HS-5 (cell line): Measurements from ENCODE around the gene LRRC73.
"Not testable (repeated sequence)": the region's sequence is repeated elsewhere in the genome, so short reads cannot be mapped to it uniquely, and the experiment has no call there.

Experiments used
- DNase-seq: peaks from one replicate; pipeline ENCODE4 v3.0.0-alpha.2; 2012; ENCODE audit warnings: low read depth

LRRC73 gene

GRCh38 chr6:43492673-43493072 lies 17.5 kb downstream of the LRRC73 start:
- DNase-seq: no peak

DNA sequence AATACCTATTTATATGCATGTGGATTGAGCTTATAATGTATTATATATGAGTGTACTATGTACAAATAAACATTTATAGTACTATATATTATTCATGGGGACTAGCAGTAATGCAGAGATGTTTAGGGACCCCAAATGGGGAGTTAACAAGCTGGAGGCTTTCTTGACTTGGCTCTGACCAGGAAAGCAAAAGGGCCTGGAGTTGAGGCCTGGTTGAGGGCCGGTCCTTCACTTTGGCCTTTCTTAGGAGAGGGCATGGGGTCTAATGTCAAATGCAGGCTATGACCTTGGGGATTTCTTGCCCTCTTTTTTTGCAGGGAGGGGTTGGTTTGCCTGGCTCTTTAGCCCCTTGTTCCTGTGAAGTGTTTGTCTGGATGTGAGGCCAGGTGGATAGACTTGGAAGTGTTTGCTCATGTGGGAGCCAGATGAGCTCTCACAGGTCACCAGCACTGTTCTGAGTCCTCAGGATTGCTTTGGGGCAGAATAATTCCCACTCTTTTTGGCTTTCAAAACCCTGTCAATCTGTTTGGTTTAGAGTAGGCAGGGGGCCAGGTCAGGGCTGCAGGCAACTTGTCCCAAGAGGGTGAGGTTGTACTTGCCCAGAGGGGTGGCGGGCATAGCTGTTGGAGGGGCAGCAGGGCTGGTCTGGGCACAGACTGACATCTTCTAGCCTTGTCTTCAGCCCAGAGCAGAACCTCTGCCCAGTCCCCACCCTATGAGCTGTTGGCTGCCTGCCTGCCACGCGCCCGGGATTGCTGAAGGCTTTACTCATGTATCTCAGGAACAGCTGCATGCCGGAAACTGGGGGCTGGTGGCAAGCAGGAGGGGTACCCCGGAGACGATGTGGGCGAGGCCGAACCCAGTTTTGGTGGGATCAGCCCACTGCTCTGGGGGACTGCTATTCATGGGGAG lies 18.1 kb downstream of the LRRC73 start:
- DNase-seq: peak; percentile 58

DNA sequence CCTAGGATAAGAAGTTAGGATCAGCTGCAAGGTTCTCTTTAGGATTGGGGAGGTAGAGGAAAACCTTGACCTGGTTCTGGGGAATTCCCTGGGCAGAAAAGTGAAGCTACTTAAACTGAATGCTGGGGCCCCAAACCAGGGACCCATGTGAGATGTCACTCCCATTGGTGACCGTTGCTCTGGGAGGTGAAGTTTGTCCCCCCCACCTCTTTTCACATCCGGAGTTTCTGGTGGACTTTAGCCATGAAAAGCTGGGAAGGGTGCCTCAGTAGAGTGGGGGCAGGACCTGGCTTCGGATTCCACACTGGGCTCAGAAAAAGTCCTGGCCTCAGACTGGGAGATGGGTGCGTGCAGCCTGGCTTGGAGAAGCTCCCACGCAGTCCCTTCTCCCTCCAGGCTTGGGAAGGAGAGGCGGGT lies 19.6 kb downstream of the LRRC73 start:
- no peak for DNase-seq

- DNase-seq: no peak
Measured at GRCh38 chr6:43489277-43490072, 20.7 kb downstream of the LRRC73 start.

DNA sequence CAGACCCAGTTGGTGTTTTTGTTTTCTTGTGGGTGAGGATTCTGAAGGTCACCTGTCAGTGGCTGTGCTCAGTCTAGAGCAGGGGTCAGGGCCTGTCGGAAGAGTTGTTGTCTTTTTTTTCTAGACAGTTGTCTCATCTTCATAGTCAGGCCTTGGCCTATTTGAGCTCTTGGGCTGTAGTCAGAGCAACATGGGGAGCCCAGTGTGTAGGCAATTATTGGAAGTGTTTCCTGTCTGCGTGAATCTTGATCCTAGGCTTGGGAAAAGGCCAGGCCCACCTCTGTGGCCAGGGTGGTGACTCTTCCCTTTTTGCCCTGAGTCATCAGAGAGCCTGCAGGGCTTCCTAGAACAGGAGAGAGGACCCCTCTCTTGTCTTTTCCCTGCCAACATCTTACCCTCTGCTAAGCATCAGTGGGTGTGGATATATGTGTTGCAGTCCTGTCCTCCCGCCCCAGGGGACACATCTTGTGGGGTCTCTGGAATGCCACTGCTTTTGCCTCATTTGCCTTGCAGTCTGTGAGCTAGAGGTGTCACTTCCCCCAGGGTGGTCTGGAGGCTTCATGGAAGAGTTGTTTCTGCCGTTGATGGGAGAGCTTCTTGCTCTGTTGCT lies 21.4 kb downstream of the LRRC73 start:
- DNase-seq: no peak

GRCh38 chr6:43481591-43482236 lies 28.4 kb downstream of the LRRC73 start:
- no peak for DNase-seq

DNA sequence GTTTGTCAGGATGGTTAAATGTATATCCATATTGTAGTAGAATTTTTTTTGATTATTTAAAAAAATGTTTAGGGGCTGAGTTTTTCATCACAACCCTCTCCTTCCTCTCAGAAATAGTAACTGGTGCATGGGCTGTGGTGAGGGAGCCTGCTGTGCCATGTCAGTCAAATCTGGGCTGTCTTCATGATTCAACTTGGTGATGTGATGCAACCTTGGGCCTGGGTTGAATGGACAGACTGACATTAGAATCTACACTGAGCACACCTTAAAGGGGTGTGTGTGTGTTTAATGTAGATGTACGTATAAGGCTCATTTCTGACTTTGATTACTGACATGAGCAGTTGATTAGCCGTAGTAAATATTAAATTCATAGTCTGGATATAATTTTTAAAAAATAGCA lies 29.1 kb downstream of the LRRC73 start:
- no peak for DNase-seq

DNA sequence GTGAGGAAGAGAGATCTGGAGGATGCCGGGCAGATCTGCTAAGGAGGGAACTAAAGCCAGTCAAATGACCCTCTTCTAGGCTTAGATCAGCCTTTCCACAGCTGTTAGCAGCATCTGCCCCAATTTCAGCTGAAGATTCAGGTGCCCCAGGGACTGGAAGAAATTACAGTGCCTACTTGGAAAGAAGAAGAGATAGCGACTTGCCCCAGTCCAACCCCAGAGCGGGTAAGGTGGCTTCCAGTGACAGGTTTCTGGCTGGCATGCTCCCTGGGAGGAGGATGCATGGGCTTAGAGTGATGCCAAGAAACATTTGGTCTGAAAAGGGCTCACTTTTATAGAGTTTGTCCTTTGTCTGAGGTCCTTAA lies 32.2 kb downstream of the LRRC73 start:
- no peak for DNase-seq

GRCh38 chr6:43477235-43478007 lies 32.7 kb downstream of the LRRC73 start, which contains the start of gene TJAP1:
Gene TJAP1, plus strand, starts transcription at chr6:43477570. Its CDS starts 21,432 bp downstream, at chr6:43499002.
- no peak for DNase-seq

DNA sequence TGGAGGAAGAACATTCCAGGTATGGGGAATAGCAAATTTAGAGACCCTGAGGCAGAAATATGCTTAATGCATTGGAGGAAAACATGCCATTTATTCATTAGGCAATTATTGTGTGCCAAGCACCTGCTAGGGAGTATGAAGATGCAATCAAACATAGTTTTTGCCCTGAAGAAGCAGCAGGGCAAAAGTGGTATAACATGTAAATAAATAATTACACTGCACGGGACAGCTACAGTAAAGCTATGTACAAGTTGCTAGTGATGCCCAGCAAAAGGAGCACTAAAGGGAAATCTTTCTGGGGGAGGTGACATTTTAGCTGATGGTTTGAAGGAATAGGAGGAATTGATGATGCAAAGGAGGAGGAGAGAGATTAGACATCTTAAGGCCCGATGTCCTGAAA lies 33.4 kb downstream of the LRRC73 start:
- no peak for DNase-seq

GRCh38 chr6:43475516-43475915 lies 34.6 kb downstream of the LRRC73 start:
- no peak for DNase-seq

DNA sequence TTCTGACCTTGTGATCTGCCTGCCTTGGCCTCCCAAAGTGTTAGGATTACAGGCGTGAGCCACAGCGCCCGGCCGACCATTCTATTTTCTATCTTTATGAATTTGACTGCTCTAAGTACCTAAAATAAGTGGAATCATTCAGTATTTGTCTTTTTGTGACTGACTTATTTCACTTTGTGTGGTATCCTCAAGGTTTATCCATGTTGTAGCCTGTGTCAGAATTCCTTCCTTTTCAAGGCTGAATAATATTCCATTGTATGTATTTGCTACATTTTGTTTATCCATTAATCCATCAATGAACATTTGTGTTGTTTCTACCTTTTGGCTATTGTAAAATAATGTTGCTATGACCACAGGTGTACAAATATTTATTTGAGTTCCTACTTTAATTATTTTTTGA lies 37.6 kb downstream of the LRRC73 start:
- no peak for DNase-seq

DNA sequence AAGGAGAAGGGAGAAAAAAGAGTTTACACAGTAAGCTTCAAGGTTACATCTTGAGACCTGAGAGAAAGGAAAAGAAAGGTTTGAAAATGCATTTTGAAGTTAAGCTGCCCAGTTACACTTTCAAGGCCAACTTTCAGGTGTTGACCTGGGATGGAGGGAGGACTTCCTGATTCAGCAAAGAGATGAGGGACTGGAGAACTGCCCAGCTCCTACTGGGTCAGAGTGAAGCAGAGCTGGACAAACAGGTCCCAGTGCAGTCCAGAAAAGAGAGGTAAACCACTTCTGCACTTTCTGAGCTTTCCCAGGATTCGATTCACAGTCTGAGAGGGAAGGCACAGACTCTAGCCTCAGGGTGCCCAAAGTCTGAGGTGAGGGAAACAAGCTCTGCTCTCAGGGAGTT lies 38.7 kb downstream of the LRRC73 start:
- DNase-seq: no peak

DNA sequence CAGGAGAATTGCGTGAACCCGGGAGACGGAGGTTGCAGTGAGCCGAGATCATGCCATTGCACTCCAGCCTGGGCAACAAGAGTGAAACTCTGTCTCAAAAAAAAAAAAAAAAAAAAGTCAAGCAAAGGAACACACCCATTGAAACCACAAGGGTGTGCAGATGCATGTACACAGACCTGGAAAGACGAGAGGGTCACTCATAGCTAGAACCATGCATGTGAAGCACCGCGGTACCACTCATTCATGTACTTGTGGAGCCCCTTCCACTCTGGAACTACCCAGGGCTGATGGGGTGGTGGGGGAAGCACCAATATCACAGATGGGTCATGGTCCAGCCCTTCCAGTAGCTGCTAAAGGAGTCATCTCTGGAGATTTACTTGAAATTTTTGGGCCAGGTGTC lies 40.2 kb downstream of the LRRC73 start:
- DNase-seq: no peak

- DNase-seq: no peak
Measured at GRCh38 chr6:43468748-43469681, 41.1 kb downstream of the LRRC73 start.

DNA sequence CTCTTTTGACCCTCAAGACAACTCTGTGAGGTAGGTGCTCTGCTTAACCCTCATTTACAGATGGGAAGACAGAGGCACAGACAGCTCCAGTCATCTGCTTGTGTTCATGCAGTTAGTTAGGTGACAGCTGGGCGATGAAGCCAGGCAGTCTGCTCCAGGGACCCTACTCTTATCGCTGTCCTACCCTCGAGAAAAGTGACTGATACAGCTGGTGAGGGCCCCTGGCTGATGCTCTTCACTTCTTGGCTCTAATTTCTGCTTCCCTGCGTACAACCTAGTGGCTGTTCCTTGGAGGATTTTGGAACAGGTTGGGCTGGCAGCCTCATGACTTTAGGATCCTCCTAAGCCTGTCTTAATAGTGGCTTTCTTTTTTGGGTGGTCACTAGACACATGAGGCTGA lies 41.9 kb downstream of the LRRC73 start:
- no peak for DNase-seq

- DNase-seq: no peak
Measured at GRCh38 chr6:43467752-43468151, 42.4 kb downstream of the LRRC73 start.

DNA sequence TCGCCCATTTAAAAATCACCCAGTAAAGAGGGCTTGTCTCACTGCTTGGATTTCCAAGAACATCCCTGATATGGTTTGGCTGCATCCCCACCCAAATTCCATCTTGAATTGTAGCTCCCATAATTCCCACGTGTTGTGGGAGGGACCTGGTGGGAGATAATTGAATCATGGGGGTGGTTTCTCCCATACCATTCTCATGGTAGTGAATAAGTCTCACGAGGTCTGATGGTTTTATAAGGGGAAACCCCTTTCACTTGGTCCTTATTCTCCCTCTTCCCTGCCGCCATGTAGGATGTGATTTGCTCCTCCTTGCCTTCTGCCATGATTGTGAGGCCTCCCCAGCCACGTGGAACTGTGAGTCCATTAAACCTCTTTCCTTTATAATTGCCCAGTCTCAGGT lies 42.9 kb downstream of the LRRC73 start:
- DNase-seq: not testable (repeated sequence)

DNA sequence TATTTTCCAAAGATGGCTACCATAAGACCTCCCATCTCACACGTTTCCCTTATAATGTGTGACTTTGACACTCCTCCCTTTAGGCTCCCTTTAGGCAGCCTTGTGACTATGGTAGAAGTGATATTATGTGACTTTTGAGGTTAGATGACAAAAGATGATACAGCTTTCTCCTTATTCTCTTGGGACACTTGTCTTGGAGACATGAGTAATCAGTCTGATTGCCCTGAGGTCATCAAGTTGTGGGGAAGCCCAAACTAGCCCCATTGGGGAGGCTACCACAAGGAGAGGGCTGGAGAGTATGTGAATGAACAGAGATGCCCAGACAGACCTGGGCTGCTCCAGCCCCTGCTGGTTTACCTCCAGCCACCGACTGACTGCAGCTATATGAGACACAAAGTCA lies 44.2 kb downstream of the LRRC73 start:
- DNase-seq: no peak

DNA sequence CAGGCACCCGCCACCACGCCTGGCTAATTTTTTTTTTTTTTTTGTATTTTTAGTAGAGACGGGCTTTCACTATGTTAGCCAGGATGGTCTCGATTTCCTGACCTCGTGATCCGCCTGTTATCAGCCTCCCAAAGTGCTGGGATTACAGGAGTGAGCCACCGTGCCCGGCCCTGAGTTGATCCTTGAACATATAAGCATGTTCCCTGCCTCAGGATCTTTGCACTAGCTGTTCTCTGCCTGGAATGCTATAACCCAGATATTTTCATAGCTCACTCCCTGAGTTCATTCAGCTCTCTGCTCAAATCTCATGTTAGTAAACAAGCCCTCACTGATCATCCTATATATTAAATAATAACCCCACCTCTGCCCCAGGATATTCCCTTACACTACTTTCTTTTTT lies 45.8 kb downstream of the LRRC73 start:
- no peak for DNase-seq
